GM18507 (cell line): ENCODE data around the gene NUMB.
"Not testable (repeated sequence)": the region's sequence is repeated elsewhere in the genome, so short reads cannot be mapped to it uniquely, and the experiment has no call there.

Experiments used
- DNase-seq: peaks from one replicate; pipeline ENCODE4 v3.0.0; 2011; ENCODE audit warnings: low read depth; ENCODE audit not compliant: insufficient read length; ENCODE audit errors: extremely low spot score
- FAIRE-seq: peaks from 2 replicates; lab custom pipeline; 2011; peaks lifted over from hg19 to GRCh38; lab: Jason Lieb, UNC

NUMB gene

GRCh38 chr14:73312687-73313086, 145.7 kb downstream of the NUMB start:
- FAIRE-seq (no peak), DNase-seq (no peak)

GRCh38 chr14:73311708-73312030, 146.7 kb downstream of the NUMB start:
- FAIRE-seq = no peak
- DNase-seq = no peak

GRCh38 chr14:73309207-73309606, 149.1 kb downstream of the NUMB start:
- DNase-seq, FAIRE-seq: not testable (repeated sequence)

- no peak for FAIRE-seq
Measured at GRCh38 chr14:73307261-73307660, 151.1 kb downstream of the NUMB start.

GRCh38 chr14:73305499-73305898, 152.8 kb downstream of the NUMB start:
- DNase-seq (no peak), FAIRE-seq (no peak)

More at GRCh38 chr14:73307261-73307660, 151.1 kb downstream of the NUMB start:
- DNase-seq = no peak

- FAIRE-seq (peak; percentile 35), DNase-seq (no peak)
Measured at GRCh38 chr14:73295198-73295796, 163.0 kb downstream of the NUMB start.

- FAIRE-seq (no peak), DNase-seq (no peak)
Measured at GRCh38 chr14:73293782-73294781, 164.3 kb downstream of the NUMB start.

GRCh38 chr14:73290279-73290678, 168.1 kb downstream of the NUMB start:
- no peak for DNase-seq
- FAIRE-seq = peak; percentile 82

GRCh38 chr14:73289729-73290128, 168.6 kb downstream of the NUMB start:
- FAIRE-seq (no peak), DNase-seq (no peak)

GRCh38 chr14:73289308-73289707, 169.0 kb downstream of the NUMB start:
- no peak for DNase-seq
- FAIRE-seq = peak; percentile 21

- no peak for FAIRE-seq
Measured at GRCh38 chr14:73287071-73287470, 171.3 kb downstream of the NUMB start.

GRCh38 chr14:73286598-73286997, 171.7 kb downstream of the NUMB start:
- DNase-seq (no peak), FAIRE-seq (no peak)

More at GRCh38 chr14:73287071-73287470, 171.3 kb downstream of the NUMB start:
- DNase-seq = no peak

GRCh38 chr14:73285979-73286378, 172.4 kb downstream of the NUMB start:
- DNase-seq (no peak), FAIRE-seq (no peak)

- no peak for DNase-seq
- FAIRE-seq = no peak
Measured at GRCh38 chr14:73283608-73284379, 174.6 kb downstream of the NUMB start.

GRCh38 chr14:73280903-73281302, 177.4 kb downstream of the NUMB start:
- FAIRE-seq = no peak
- no peak for DNase-seq

GRCh38 chr14:73277376-73277775, 181.0 kb downstream of the NUMB start:
- FAIRE-seq (no peak), DNase-seq (no peak)

GRCh38 chr14:73276836-73277235, 181.5 kb downstream of the NUMB start:
- FAIRE-seq = no peak
- no peak for DNase-seq

GRCh38 chr14:73273799-73274198, 184.5 kb downstream of the NUMB start:
- FAIRE-seq (no peak), DNase-seq (no peak)

- DNase-seq (no peak), FAIRE-seq (no peak)
Measured at GRCh38 chr14:73272393-73272792, 186.0 kb downstream of the NUMB start.
